HG03442 (cell line): ENCODE measurements around the gene CLMN.
A peak's percentile ranks its signal among the peaks of the same experiment; 100 is the strongest.

Experiments used
- ATAC-seq: cut with Tn5 transposase; IDR thresholded peaks from one replicate; pipeline ENCODE4 v1.9.1; 2021; ENCODE audit warnings: mild to moderate bottlenecking, moderate library complexity; ENCODE audit not compliant: unreplicated experiment

Gene CLMN

DNA sequence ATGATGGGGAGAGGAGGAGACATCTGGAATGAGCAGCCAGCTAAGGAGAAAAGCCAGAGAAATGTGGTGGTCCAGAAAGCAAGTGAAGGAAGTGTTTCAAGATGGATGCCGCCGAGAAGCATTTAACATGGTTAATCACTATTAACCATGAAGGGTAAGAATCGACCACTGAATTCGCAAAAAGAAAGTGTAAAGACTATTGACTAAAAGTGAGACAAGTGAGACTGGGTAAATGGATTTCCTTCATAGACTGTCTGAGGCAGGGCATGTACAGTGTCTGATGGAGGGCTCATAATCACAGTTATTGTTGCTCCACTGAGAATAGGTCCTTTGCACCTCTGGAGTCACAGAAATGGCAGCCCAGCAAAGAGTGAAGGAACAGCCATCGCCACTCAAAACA, 25.3 kb upstream of the CLMN start:
- peak; percentile 72 for ATAC-seq

DNA sequence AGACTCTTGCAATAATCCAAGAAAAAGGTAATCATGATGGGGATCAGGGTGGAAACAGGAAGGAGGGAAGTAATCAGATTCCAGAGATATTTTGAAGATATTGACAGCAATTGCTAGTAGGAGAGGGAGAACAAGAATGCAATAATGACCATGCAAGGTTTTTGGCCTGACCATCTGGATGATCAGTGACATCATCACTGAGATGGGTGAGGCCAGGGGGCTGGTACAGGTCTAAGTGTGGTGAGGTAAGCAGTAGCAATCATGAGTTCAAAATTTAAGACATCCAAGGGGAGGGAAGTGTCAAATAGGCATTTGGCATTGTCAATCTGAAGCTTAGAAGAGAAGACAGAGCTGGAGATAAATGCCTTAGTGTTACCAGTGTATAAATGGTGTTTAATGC, 24.8 kb upstream of the CLMN start:
- ATAC-seq: no peak

DNA sequence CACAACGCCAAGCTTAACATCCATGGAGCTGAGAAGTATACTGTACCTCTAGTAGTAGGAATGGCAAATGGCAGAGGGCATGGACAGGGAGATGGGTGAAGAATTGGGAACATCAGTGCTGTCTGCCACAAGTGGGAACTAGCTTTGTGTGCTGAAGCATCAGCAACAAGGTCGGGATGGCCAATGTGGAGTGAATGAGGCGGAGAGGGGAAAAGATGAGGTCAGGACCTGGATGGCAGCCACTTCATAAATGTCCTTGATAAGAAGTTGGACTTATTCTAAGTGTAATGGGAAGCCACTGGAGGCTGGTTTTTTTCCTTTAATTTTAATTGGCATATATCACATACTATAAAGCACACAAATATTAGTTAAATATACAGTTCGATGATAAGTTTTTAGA, 21.9 kb upstream of the CLMN start:
- ATAC-seq: no peak

DNA sequence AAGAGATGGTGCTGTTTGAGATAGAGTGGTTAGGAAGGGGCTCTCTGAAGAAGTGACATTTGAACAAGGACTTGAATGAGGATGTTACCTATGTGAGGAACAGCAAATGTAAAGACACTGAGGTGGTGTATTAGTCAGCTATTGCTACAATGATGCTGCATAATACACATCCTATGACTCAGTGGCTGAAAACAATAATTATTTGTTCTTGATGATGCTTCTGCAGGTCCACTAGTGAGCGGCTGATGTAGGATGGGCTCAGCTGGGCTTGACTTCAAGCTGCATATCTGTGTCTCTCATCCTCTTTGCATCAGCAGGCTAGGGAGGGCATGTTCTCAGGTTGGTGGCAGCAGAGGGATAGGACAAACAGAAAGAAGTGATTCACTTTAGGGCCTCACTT, 21.4 kb upstream of the CLMN start:
- ATAC-seq: no peak

DNA sequence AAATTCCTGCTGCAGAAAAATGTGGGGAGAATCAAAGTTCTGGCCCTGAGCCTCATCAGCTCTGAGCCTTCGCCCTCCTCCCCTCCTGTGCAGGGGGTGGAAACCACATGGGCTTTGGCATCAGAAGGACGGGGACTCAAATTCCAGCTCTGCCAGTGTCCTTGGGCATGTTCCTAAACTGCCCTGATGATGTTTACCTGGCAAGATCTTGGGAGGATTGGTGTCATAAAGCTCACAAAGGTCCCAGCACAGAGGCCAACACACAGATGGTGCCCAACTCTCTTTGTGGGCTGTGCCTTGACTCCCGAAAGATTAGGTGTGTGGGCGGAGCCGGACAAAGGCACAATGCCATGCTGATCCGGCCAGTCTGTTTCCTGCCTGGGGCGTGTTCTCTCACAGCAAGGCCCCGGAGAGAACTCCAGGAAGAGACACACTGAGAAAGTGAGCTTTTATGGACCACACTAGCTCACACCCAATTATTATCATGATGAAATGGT, 20.5 kb upstream of the CLMN start:
- ATAC-seq: no peak

DNA sequence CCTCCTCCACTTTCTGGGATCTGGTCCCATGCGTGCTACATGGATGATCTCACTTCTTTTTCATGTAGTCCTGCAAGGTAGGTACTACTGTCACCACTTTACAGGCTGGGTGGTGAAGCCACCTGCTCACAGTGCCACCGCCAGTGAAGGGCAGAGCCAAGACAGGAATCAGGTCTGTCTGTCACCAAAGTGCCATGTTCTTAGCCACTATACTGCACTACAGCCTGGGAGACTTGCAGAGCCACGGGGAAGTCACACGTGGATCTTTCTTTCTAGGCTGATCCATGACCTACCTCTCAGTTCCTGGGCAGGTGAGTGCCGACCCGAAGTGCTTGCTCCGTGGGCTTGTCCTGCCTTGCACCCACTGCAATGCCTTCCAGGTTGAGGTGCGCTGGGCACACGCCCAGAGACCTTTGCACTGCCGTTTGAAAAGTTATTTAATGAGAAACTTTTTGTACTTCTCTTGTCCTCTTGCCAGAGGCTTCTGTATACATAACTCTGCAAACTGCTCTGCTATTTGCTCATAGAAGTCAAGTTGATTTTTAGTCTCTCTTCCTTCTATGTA, 19.7 kb upstream of the CLMN start:
- ATAC-seq: no peak

DNA sequence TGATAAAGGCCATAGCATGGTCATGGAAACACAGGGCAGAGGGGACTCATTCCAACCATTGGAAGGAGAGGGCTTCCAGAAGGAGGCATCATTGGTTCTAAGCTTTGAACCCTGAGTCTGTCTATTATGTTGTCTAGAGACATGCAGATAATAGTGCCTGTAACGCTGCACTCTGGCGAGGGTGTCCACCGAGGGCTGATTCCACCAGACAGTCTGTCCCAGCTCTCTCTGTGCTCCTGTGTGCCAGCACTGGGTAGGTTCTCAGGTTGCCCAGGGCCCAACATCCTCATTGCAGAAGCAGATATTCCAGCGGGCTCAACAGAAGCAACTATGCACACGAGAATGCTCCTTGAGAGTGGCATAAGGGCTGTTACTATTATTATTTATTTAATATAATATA, 18.7 kb upstream of the CLMN start:
- no peak for ATAC-seq

DNA sequence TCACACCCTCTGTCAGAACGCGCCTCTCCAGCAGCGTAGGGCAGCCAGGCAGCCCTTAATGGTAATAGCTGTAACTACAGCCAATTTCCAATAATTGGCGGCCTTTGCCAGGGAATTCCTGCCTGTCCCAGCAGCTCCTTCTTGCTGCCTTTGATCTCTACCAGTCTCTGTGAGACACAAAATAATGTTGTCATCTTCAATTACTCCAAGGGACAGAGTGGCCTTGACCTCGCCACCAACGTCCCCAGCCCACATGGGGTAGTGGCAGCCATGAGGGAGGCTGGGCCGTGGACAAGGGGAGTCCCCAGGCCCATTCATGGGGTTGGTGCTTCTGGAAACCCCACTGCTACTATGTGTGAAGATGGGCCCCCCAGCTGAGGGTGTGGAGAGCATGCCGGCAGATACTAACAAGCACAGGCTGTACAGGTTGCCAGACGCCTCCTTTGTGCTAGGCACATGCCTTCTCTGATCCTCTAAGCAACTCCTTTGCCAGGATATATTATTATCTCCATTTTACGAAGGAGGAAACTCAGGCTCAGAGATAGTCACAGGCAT, 17.4 kb upstream of the CLMN start:
- ATAC-seq: no peak

DNA sequence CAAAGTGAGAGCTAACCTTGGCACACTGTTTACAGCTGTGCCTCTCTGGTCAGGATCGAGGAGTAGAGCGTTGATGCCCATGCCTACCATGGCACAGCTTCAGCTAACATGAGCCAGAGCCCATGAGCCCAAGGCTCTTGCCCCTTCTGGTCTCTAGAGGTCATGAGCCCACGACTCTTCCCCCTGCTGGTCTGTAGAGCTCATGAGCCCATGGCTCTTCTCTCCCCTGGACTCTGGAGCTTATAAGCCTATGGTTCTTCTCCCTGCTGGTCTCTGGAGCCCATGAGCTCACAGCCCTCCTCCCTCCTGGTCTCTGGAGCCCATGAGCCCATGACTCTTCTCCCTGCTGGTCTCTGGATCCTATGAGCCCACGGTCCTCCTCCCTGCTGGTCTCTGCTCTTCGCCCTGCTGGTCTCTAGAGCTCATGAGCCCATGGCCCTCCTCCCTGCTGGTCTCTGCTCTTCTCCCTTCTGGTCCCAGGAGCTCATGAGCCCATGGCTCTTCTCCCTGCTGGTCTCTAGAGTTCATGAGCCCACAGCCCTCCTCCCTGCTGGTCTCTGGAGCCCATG, 16.6 kb upstream of the CLMN start:
- ATAC-seq: no peak

DNA sequence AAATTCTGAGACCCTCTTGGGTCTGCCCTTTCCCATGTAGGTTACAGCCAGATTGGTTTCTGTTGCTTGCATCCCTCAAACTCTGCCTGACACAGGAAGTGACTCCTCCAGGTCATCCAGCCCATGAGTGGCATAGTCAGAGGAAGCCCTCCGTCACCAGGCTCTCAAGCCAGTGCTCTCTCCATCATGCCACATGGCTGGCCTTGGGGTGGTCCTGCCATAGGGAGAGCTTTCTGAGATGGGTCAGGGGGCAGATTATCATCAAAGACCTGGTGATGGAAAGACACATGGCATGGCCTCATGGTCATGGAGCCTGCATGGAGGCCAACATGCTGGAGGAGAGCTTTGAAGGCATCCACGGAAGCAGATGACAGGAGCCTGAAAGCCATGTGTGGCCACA, 15.4 kb upstream of the CLMN start:
- ATAC-seq: no peak

DNA sequence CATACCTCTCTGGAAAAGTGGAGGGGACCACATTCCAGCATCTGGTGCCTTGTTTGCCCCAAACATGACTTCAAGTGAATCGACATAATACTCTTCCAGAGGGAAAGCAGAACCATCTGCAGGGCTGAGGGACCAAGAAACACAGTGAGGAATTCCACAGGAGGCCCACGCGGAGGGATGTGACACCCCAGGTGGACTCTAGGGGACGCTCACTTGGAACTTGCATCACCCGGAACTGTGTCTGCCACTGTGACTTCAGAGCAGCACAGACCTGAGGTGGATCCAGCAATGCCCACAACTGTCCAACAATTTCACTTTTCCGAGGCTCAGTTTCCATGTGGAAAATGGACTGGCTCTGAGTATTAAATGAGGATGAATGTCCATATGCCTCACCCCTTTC, 14.3 kb upstream of the CLMN start:
- ATAC-seq: no peak

DNA sequence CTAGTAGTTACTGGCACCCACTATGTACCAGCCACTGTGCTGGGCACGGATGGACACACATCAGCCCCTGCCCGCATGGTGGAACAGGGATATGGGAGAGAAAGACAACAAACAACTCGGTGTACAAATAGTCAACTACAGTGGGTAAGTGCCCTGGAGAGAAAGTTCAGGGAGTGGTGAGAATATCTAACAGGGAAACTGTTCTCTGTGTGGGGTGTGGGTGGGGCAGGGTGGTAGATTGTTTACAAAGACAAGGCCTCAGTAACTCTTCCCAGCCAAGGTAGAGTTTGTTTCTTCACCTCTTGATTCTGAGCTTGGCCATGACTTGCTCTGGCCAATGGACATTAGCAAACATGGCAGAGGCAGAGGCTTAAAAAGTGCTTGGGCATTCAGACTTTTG, 12.9 kb upstream of the CLMN start:
- ATAC-seq: no peak

DNA sequence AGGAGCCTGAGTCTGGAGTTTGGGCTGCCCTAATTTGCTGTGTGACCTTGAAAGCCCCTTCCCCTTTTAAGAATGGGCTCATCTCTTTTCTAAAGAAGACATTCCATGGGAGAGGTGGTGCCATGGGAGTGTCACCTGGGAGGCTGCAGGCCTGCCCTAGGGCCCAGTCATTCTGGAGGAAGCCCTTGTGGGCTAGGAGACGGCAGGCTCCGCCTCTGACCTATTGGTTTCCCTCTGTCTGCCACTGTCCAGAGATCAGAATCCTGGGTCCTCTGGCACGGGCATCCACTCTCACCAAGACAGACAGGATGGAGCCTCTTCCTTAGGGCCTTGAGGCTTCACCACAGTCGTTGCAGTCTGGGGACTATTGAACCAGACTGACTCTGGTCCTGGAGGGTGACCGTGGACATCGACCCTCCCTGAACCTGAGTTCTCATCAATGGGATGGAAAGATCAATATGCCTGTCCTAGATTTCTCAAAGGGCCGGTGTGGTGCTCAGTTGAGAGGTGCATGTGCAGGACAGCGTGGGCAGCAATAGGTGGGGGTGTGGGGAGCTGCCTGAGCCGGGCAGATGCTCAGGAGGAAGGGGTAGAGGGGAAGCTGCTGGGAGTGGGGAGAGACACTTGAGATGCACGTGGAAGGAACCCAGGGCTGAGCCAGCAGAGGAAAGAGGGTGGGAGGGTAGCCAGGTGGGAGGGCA, 12.2 kb upstream of the CLMN start:
- ATAC-seq: no peak

DNA sequence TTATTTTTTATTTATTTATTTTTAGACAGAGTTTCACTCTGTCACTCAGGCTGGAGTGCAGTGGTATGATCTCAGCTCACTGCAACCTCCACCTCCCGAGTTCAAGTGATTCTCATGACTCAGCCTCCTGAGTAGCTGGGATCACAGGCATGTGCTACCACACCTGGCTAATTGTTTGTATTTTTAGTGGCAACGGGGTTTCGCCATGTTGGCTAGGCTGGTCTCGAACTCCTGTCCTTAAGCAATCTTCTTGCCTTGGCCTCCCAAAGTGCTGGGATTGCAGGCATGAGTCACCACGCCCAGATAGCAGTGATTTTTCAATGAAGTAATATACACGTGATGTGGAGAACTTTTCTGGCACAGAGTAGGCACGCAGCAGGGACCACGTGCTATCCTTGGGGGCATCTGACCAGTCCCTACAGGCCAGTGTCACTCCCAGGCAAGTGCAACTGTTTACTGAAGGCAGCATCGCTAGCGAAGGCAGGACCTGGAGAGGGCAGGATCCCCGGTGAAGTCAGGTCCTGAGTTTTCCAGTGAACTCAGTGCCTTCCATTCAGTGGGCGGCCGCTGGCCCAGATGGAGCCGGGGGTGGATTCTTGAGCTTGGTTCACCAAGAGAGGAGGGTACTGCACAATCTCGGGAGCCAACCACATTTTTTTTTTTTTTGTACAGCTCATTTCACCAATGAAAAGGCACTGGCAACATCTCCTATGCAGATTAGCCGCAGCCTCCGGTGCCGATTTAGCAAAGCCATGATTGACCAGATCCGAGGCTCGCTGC, 11.1 kb upstream of the CLMN start:
- ATAC-seq: no peak

DNA sequence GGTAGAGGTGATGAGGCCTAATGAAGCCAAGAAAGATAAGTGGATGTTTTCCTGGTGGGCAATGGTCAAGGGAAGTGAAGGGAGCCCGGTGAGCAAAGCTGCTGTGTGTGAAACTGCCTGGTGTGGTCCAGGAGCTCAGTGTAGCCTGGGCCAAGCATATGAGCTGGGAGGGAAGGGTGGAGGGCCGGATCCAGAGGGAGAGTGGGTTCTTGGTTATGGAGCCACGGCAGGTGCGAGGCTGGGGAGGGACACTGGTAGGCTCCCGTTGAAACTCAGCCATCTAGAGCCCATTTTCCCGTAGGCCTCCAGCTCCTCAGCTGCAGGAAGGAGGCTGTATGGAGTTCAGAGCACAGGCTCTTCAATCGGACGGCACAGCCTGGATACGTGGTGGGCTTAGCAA, 10.2 kb upstream of the CLMN start:
- no peak for ATAC-seq

DNA sequence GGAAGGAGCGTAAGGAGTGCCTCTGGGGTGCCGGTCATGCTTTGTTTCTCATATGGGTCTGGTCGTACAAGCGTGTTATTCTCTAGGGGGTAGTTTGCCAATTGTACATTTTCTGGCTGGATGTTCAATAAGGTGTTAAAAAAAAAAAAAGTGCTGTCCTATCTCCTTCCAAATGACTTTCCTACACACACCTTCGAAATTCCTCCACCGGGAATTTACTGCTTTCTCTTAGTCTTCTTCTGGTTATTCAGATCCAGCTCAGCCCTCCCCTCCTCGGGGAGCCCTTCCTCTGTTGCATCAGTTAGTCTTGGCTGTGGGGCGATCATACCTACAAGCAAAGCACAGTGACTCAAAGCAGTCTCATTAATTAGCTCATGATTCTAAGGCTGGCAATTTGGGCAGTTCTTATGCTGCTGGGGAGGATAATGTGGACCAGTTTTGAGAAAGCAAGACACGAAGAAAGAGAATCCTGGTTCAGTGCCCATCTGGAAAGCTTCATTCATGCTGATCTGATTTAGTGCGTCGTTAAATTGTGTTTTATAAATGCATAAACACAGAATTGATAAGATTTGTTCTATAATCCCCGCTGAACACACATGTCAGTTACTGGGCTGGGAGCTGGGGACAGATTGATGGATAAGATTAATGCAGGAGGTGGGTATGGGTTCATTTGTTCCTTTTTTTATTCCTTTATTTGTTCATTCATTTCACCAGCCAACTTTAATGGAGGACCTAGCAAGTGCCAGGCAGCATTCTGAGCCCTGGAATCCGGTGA, 9.2 kb upstream of the CLMN start:
- ATAC-seq: no peak

DNA sequence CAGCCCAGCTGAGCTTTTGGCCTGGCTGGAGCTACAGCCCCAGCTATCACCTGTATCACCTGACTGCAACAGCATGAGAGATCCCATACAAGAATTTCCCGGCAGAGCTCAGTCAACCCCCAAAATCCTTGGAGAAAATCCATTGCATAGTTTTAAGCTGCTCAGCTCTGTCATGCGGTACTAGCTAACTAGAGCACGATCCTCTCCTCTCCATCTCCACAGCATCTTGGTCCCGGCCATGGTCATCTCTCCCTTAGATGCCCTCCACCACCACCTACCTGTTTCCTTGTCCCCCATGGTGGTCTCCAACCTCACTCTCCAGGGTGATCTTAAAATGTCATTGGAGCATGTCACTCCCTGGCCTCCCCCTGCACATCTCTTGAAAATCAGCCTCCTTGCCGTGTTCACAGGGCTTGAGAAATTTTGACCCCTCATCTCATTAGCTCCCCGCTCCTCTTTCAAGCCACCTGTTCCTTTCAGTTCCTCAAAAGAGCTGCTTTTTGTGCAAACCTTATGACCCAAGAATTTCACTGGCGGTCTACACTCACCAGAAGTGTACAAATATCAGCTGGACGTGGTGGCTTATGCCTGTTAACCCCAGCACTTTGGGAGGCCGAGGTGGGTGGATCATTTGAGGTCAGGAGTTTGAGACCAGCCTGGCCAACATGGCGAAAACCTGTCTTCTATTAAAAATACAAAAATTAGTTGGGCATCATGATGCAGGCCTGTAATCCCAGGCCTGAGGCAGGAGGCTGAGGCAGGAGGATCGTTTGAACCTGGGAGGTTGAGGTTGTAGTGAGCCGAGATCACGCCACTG, 8.1 kb upstream of the CLMN start:
- ATAC-seq: peak; percentile 96

DNA sequence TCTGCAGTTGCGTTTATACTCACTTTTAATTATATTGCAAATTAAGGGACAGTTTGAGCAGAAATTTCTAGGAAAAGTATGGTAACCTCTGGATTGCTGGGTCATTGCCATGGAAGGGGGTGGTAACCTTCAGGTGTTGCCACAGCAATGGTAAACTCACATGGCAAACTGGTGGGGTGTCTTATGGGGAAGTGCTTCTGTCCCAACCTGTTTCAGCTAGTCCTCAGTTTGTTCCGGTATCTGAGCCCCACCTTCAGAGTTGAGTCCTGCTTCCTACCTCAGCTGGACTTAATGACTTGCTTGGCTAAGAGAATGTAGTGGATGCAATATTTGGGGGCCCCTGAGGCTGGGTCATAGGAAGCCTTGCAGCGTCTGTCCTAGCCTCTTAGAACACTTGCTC, 7.3 kb upstream of the CLMN start:
- no peak for ATAC-seq

DNA sequence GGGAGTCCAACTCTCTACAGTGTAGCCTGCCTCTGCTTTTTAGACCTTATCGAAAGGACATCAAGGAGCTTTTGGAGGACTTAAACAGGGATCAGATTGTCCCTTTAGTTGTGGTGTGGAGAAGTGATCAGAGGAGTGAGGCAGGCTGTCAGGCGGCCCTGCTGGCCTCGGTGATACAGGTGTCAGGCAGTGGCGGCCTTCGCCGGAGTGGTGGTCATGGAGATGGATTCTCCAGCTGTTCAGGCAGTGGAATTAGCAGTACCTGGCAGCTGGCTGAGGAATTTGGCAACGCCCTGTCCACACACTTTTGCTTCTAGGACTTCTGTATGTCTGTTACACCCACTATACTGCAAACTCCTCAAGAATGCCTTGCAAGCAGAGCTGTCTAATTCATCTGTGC, 4.2 kb upstream of the CLMN start:
- ATAC-seq: no peak

DNA sequence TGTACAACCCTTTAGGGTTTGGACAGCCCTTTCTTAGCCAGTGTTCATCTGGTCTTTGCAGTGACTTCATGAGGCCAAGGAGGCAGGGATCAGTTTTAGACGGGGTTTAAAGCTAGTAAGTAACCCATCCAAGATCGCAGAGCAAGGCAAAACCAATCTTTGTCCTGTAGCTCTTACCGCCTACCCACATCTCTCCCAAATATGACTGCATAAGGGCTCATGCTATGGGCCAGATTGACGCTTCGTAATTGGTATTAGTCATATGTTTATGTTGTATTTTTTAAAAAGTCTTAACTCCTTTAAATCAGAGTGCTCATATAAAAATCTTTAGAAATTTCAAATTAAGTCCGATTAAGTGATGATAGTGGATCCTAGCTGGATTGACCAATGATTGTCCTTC, 3.7 kb upstream of the CLMN start:
- ATAC-seq: no peak
